HFF-Myc (cell line): ENCODE results near the gene C12orf75.

Source experiments
- DNase-seq: peaks from one replicate; pipeline ENCODE4 v3.0.0-alpha.2; 2011; ENCODE audit warnings: low read depth; ENCODE audit errors: extremely low read depth
- H3K4me3 ChIP-seq: replicated peaks from 2 replicates; pipeline ENCODE4 v1.5.1; 2011; ENCODE audit warnings: low read depth, mild to moderate bottlenecking, control low read depth, low read length
- TF ChIP-seq, protein P1 (sequence below): IDR thresholded peaks from 2 replicates; pipeline ENCODE4 v1.5.1; 2012; ENCODE audit warnings: mild to moderate bottlenecking, low read depth, low read length, control low read depth; ENCODE audit errors: missing control alignments

Gene C12orf75

DNA sequence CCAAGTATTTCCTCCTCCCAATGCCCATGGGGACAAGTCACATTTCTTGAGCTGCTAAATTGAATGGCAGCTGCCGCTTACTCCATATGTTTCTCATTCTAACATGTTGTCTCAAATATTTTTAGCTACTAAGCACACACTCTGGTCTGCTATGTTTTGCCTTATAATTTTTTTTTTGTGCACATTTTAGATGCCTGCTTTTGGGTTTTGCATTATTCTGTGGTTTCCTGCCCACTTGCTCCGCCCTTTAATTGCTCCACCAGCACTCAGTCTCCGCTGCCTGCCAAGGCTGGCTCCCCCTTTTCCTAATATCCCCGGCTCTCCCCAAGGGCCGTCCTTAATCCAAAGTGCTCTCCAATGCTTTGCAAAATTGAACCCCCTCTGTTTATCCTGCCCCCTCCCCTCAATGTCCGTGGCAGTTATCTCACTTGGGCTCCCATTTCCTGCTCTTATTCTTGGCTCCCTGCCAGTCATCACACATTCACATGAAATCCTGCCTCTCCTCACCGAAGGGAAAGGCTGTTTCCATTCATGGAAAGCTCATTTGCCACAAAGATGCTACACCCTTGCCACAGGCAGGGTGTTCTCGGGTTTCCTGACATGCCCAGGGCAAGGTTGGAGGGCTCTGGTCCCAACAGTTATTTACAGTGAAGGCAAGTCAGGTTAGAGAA lies 79.4 kb downstream of the C12orf75 start:
- H3K4me3 ChIP-seq, result no peak overlapping the region
- no peak for DNase-seq
- TF ChIP-seq, protein P1, sequence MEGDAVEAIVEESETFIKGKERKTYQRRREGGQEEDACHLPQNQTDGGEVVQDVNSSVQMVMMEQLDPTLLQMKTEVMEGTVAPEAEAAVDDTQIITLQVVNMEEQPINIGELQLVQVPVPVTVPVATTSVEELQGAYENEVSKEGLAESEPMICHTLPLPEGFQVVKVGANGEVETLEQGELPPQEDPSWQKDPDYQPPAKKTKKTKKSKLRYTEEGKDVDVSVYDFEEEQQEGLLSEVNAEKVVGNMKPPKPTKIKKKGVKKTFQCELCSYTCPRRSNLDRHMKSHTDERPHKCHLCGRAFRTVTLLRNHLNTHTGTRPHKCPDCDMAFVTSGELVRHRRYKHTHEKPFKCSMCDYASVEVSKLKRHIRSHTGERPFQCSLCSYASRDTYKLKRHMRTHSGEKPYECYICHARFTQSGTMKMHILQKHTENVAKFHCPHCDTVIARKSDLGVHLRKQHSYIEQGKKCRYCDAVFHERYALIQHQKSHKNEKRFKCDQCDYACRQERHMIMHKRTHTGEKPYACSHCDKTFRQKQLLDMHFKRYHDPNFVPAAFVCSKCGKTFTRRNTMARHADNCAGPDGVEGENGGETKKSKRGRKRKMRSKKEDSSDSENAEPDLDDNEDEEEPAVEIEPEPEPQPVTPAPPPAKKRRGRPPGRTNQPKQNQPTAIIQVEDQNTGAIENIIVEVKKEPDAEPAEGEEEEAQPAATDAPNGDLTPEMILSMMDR, result no peak

DNA sequence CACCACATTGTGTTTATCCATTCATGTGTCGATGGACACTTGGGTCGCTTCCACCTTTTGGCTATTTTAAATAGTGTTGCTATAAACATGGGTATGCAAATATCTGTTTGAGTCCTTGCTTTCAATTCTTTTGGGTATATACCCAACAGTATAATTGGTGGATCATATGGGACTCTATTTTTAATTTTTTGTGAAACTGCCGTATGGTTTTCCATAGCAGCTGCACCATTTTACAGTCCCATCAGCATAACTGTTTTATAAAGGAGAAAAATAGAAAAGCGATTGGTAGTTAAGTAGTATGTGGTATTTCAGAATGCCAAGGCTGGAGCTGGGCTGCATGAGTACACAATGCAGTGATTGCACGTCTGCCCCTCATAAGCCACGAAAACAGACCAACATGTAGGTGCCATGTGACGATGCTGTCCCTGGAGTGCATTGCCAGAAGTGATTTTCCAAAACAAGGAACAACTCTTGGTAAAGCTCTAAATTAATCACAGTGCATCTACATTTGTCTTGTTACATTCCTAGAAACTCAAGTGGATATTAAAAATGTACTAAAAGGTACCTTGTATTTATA lies 83.5 kb downstream of the C12orf75 start:
- no peak overlapping the region for H3K4me3 ChIP-seq
- TF ChIP-seq, protein P1, result no peak
- no peak for DNase-seq

- H3K4me3 ChIP-seq, result no peak overlapping the region
- DNase-seq, result no peak
- TF ChIP-seq, protein P1, result no peak
Observed at GRCh38 chr12:105417732-105418131, 87.2 kb downstream of the C12orf75 start.

DNA sequence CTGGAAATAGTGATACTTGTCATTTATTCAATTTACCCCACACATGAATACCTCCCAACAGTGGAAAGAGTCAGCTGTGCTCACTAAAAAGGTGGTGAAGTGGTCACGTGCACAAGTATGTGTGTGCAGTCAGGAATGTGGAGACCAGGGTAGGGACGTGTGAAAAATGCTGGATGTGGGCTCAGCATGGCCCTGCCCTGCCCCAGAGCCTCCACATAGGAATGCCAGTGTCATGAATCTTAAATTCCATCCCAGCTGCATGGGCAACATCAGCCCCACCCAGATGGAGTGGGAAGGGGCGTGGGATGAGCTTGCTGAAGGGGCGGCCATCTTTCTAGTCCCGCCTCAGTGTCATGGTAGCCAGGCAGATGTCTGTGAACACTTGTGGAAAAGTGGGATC lies 87.7 kb downstream of the C12orf75 start:
- peak; percentile 66 for DNase-seq
- H3K4me3 ChIP-seq, result no peak overlapping the region
- TF ChIP-seq, protein P1, result no peak

DNA sequence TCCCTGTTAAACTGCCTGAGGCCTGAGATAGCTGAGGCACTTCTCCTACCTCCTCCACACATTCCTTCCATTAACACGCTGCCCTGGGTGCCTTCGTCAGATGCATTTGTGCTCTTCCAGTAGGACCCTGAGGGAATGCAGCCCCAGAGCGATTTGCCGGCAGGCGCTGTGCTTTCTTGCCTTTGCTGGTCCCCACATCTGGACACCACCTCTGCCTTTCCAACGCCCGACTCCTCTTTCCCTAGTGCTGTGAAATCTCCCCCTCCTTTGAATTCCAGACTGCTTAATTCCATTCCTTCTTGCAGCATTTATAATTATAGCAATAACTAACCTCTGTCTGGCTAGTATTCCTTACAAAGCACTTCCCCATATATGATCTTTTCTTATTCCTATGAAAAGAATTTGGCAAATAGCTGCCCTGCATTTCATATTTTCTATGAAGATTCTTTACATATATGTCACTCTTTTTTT lies 88.4 kb downstream of the C12orf75 start:
- H3K4me3 ChIP-seq, result no peak overlapping the region
- DNase-seq, result peak; percentile 47
- TF ChIP-seq, protein P1, result no peak

GRCh38 chr12:105419606-105420005 lies 89.1 kb downstream of the C12orf75 start:
- TF ChIP-seq, protein P1, result no peak
- no peak overlapping the region for H3K4me3 ChIP-seq
- DNase-seq, result no peak
